ENCODE measurements around the gene CDHR2.

CDHR2 gene

DNA sequence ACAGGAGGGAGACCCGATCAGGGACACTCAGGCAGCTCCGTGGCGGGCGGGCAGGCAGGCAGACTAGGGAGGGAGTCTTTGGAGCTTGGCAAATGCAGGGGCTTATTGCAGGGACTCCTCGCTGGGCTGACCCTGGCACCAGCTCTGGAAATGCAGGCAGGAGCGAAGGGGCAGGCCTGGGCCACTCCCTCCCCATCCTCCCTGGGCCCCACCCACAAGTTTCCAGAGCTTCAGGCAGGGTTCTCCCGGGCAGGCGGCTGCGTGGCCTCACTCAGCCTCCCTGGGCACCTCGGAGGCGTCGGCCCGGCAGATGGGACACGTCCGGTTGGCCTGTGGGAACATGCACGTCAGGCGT, 20.4 kb upstream of the CDHR2 start:
- no peak for DNase-seq

DNA sequence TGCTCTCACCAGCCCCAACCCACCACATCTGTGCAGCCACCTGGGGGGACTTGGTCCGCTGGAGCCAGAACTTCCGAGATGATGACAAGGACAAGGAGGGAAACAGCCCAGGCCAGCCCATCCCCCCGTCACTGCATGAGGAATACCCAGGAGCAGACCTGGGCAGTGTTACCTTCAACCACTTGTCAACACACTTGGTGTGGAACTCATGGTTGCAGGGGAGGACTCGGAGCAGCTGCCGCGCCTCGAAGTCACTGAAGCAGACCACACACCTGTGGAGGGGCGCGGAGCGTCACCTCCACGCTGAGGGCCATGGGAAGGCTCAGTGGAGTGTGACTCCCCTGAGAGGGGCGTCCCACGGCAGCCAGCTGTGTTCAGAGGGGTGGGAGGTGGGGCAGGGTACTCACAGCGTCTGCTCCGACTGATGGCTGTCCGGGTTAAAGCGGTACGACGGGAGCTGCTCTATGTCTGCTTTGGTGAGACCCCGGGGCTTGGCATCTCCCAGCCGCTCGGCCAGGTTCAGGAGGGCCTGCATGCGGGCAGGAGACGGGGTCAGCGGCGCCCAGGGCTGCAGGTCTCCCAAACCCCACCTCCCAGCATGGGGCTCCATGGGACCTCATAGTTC, 19.9 kb upstream of the CDHR2 start:
- DNase-seq, result no peak

DNA sequence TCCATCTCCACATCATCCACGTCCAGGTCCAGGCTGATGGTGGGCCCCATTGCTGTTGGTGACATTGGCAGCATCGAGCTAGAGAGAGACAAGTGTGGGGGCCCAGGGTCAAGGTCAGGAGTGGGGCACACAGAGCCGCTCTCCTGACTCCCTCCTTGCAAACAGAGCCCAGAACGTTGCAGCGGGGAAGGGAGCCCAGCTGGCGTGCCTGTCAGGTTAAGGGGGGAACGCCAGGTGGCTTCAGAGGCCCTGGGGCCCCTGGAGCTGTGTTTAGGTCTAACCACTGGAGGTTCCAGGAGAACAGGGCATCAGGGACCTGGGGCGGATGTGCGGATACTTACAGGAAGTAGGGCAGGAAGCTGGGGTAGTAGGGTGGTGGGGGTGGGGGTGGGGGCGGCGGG, 19.4 kb upstream of the CDHR2 start:
- no peak for DNase-seq

DNA sequence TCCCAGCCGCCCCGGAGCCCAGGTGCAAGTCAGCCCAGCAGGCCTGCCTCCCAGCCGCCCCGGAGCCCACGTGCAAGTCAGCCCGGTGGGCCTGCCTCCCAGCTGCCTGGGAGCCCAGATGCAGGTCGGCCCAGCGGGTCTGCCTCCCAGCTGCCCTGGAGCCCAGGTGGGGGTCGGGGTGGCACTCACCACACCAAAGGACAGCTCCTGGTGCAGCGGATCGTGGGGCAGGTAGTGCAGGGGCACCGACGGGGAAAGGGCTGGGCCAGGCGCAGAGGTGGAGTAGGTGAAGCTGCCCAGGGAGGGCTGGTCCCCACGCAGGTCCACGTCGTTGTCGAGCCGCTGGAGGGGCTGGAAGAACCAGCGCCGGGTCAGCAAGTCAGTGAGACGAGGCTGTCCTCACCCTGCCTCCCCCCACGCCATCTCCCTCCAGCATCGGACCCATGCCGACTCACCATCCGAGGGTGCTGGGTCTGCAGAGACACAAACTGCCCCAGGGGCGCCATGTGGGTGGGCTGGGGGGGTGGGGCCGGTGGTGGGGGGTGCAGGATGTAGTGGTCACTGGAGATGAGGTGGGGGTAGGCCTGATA, 18.7 kb upstream of the CDHR2 start:
- no peak for DNase-seq

DNA sequence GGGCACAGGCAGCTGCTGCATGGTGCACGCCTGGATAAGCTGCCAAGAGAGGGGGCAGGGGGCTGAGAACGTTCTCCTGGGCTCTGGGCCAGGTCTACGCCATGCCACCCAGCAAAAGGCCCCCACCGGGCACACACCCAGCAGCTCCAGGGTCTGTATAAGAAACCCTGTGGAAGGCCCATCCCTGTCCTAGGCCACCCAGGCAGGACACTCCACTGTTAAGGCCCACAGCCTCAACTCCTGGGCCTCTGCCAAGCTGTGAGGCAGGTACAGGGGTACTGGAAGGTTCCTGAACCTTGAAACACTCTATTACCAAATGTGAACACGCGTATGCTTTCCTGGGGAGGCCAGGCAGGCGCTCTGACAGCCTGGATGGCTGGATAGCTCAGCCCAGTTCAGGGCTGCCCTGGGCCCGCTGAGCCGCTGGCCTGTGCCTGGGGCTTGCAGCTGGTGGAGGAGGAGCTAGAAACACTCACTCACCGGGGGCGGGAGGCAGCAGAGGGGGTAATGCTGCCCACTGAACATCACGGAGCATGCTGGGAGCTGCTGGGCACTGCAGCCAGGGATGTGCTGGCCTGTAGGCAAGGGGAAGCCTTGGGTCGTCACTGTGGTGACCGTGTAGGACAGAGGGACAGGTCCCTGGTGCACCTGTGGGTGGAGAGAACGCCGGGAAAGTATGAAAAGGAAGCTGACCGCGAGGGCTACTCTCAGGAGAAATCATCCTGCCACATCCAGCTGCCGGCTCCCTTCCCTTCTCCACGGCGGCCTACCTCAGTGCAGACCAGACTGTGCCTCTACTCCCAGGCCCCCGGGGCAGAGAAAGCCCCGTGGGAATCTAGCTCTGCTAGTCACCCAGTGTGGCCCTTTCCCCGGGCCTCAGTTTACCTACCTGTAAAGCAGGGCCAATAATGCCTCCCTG, 17.9 kb upstream of the CDHR2 start:
- DNase-seq, result peak; percentile 25

DNA sequence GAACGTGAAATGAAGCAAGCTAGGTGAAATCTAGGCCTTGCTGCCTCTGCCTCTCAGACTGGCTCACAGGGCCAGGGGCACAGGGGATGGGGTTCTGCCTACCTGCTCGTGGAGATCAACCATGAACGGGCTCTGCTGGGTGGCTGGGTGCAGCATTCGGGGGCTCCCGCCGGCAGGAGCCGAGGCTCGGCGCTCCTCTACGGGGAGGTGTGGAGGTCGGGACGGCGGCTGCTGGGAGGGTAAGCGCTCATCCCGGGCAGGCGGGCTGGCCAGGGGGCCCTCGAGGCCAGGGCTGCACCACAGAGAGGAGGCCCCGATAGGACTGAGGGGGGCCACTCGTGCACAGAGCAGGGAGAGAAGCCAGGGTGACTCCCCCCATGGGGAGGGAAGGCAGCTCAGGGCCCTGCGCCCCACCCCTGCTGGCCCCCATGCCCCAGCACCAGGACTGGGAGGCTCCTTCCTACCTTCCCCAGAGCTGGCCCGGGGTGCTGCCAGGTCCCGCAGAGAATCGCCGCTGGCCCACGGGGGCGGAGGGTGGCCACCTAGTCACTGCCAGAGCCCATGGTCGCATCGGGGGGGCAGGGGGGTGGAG, 17.1 kb upstream of the CDHR2 start:
- no peak for DNase-seq

DNA sequence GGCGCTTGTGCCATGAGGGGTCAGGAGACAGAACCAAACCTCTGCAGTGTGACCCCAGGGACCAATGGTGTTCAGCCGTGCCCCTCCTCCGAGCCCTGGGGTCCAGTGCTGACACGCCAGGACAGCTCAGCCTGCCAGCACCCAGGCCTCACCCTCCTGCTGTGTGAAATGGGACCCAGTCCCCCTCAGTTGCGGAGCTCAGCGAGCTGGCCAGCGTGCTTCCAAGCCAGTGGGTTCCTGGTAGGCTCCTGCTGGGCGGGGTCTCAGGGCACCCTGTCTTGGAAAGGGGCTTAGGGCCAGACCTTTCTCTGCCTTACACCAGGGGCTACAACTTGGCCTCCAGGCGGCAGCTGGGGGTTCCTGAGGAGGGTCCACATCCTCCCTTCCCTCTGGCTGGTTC, 16.3 kb upstream of the CDHR2 start:
- no peak for DNase-seq

DNA sequence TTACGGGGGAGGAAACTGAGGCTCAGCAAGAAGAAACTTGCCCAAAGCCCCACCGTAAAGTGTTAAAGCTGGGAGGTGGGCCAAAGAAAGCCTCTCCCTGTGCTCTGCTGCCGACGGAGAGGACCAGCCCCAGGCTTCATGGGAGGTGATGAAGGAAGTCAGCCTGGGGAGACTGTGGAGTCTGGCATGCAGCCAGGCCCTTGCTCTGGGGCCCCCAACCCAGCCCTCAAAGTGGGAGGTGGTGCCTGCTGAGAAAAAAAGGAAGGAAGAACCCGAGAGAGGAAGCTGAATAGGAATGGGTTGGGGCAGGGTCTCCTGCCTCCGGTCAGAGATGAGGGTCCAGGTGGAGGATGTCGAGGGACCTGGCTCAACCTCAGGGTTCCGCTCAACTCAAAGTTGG, 15.8 kb upstream of the CDHR2 start:
- DNase-seq, result peak; percentile 17

DNA sequence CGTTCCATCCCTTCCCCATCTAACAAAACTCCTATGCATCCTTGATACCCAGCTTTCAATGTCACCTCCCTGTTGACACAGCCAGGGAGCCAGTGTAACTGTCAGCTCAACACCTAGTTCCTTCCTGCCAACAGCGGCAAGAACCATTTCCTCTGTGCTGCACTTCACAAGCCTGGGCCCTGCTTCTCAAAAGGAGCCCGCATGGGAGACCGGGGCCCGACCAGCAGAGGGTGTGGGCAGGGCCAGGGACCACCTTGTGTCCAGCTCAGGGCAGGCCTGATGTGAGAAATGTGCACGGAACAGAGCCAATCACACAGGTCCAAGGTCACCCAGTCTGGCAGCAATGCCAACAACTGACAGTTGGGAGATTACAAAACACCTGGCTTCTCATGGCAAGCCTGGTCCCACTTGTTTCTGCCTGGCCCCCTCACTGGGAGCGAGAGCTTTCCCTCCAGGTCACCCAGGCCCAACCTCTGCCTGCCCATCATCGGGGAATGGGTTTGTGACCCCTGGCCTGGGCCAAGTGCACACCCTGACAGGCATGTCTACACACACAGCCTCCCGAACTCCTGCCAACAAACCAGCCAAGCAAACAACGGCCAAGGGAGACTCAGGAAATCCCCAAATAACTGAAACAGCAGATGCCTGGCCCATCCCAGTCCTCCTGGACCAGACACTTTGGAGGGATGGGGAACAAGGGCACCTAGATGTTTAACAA, 15.1 kb upstream of the CDHR2 start:
- no peak for DNase-seq

DNA sequence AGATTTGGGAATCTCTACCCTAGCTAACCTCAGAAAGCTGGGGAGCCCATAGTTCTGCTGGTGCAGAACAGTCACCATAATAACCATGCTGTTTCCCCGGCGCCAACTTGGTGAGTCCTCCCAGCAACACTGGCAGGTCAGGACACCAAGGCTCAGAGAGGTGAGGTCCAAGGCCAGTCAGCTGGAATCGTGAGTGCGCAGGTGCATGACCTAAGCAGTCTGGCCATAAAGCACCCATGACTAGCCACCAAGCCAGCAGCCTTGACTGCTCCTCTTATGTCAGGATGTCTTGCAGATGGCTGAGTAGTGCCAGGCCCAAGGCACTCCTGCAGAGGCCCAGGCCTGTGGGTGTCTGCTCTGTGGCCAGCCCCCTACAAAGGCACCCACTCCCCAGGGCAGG, 14.5 kb upstream of the CDHR2 start:
- DNase-seq, result no peak

DNA sequence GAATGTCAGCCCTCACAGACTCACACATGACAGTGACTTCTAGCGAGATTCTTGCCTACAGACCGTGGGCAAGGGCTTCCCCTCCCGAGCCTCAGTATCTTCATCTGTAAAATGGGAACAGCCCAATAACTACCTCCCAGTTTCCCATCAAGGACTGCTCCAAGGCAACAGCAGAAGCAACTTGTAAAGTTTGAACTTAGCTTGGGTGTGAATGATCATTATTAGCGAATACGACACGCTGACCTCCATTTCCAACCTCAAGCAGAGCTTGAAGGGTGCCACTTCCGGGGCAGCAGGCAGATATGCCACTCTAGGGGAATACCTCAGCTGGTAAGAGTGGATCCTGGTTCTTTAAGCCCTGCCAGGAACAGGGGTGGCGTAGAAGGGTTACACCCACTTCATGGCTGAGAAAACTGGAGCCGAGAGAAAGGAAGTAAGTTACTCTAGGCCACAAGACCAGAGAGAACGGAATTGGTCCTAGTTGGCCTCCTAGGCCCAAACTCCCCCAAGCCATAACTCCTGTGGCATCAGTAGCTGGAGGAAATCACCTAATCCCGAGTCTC, 14.0 kb upstream of the CDHR2 start:
- peak; percentile 18 for DNase-seq

DNA sequence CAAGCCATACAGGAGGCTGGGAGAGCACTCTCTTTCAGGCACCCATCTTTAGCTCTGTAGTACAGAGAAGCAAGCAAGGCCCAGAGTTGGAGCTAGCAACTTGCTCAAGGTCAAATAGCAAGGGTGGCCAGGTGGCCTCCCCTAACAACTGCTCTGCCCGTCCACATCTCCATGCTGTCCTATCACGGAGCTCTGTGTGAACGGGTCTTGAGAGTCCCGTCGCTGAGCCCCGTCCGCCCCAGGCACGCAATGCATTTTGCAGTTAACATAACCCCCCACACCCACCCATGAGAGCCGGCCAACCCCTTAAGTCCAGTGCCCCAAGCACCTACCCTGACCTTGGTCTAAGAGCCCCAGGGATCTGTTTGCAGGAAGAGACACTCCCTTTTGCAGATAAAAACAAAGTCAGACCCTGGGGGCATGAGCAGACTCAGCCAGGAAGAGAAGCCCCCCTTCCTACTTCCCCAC, 13.4 kb upstream of the CDHR2 start:
- DNase-seq, result no peak

DNA sequence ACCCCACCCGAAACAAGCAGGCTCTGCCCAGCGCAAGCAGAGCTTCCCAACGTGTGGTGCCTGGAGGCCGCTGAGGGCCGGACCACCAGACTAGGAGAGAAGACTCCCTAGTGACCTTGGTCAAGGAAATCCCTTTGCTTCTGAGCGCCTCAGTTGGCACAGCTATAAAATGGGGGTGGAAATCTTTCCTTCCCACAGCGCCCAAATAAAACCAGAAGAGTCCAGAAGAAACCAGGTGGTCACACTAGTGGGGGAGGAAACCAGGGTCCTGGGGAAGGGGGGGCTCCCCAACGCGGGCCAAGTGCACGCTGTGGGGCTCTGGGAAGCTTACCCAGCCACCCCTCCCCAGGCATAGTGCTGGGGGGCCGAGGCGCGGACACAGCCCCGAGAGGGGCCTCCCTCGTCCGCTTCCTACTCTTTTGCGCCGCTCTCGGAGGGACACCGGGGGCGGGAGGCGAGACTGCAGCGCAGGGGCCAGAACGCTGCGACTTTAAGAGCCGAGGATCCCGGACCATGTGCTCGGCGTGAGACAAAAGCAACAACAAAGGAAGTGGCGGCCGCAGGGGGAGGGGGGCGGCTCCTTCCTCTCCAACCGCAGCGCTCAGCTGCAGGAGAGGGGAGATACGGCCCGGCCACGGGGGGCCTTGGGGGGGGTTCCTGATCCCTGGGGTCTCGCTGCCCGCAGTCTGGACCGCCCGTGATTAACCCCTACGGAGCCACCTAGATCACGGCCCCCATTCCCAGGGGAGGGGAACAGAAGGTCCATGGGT, 12.8 kb upstream of the CDHR2 start:
- peak; percentile 82 for DNase-seq

DNA sequence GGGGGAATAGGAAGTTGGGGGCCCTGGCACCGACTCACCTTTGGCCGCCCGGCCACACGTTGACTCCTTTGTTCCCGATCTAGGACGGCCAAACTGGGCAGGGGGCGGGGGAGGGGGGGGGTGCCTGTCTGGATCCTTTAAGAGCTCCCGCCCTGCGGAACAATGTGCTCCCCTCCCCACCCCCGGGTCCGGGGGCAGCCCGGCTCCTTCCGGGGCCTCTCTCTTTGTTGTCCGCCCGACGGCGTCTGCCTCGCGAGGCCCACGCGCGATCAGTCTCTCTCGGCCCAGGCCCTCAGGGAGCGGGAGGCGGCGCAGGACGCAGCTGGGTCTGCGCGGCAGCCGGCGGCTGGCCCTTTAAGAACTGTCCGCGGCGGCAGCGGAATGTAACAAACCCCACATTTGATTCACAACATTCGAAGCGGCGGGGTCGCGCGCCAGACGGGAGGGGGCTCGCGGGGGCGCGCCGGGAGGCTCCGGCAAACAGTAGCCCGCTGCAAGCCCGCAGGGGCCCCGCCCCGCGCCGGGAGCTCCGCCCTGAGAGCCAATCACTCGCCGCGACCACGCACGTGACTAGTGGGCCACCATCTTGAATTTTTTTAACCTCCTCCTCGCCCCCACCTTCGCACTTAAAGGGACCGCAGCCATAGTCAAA, 12.1 kb upstream of the CDHR2 start, which contains the start of gene RNF44:
RNF44 (minus strand) TSS at position 501 of the 652 bp plus-strand sequence. CDS start 4,930 bp downstream, outside the sequence.
- DNase-seq, result peak; percentile 98

DNA sequence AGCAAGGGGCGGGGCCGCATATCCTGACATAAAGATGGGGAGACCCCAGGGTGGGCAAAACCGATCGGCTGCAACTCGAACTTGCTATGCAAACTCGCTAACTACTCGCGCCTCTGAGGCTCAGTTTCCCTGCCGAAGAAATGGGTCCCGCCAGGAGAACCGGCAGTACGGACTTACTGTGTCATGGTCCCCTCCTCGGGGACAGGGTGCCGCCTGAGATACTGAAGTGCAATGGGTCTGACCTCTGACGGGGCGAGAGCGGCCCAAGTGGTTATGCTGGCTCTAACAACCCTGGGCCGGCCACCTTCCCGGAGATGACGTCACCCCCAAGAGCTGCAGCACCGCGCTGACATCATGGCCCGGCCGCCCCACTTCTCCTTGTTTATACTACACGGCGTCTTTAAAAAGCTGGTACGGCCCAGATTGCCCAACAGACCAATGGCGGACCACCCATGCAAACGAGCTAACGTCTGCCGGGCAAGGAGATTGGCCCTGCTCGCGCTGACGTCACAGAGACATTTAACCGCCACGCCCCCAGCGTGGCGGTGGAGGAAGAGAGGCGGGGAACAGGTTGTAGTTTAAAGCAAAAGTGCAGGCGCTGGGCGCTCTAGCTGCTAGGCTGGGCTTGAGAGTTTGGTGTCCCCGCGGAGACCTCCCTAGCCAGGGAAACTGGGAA, 11.4 kb upstream of the CDHR2 start:
- DNase-seq, result peak; percentile 100

DNA sequence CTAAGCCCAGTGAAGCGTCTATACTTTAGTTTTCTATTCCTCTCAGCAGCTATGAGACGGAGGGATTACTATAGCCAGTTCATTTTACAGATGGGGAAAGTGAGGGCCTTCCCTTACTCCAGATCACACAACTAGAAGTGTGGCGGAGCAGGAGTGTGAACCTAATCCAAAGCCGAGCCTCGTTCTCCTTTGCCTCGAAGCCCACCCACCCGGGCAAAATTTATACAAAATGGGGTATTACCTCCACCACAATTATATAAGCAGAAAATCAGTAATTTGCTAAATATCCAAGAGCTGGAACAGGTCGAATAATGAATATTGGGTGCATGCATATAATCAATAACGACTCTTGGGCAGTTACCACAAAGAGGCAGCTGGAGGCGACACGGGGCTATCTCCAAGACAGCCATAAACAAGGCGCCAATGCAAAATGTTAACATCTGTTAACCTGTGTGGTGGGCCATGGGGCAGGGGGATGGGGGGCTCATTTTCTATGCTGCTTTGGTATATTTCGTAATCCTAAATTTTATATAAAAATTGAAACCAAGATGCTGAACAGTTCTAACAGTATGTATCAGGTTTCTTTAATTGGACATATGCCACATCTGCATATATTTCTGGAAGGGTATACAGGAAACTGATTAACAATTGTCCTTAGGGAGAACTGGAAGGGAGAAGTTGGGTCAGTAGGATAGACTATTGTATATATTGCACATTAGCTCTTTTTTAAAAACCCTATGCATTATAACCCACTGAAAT, 10.7 kb upstream of the CDHR2 start:
- DNase-seq, result no peak

DNA sequence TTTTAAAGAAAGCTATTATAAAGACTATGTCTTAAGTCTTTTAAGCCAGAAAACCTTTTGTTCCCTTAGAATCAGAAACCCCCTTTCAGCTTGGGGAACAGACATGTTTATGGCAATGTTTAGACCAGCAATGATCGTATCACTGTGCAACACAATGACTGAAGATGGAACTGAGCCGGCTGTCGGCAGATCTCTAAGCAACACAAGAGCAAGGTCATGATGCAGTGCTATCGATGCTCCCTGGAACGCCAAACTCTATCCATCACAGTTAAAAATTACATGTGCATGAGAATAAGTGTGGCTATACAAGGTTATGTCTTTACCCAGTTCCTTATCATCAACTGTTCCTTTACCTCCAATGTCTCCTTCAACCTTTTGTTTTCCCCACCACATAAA, 10.2 kb upstream of the CDHR2 start:
- DNase-seq, result no peak

DNA sequence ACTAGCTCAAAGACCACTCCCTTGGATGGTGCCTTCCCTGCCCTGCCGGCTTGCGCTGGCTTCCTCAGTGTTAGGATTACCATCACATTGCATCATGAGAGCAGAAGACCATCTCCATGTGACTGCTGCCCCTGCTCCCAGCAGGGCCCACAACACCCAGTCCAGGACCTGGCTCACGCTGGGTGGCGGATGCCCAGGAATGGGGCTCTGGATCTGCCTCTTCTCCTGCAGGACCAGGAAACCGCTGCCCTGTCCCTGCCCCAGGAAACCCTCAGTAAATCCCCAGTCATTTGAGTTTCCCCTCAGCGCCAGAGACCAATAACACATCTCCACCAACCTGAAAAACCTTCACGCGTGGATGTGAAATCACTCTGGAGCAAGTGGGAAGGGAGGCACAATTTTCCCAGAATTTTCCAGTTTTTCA, 8.7 kb upstream of the CDHR2 start:
- DNase-seq, result peak; percentile 38

DNA sequence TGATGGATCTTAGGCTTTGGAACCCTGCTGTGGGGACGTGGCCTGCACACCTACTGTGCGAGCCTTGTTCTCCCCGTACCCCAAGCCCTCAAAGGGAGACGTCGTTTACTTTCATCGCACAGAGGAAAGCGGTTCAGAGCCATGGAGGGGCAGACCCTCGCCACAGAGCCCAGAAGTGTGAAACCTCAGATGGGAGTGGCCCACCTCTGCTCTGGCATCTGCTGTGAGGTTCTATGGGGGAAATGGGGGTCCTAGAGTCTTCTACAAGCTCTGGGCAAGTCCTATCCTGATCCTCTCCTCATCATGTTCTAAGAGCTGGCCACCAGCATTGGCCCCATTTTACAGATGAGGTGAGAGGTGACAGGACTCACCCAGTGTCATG, 8.2 kb upstream of the CDHR2 start:
- no peak for DNase-seq

Measured in fibroblast of skin of scalp (primary cell).